ENCODE measurements around the gene GP2.

GRCh38 chr16:20321671-20322070 is 5.6 kb downstream of the GP2 start:
- TF ChIP-seq CTCF (IDR thresholded peaks at IDR 0.05) (no peak), POLR2A (IDR thresholded peaks at IDR 0.05) (no peak)
